CD14-positive monocyte (primary cell): ENCODE measurements around the gene FANCI. TPM values are rescaled to one million over a fixed set of nuclear protein-coding genes. Genes with fewer than 3 reads are reported as not detected.

Experiments used
- DNase-seq, 3 donors: peaks; one replicate each; pipeline ENCODE4 v3.0.0-alpha.2; 2011 to 2022
- H2AFZ ChIP-seq: 2 replicates; pipeline ENCODE4 v1.6.0; 2012; ENCODE audit warnings: mild to moderate bottlenecking, low read depth, low read length, inconsistent platforms; ENCODE audit not compliant: insufficient read depth, poor library complexity, severe bottlenecking
- H3K27ac ChIP-seq, 2 donors: 1 replicate in 1 of 2; 2 replicates in 1 of 2; pipeline ENCODE4 v1.5.1; 2012 to 2013; ENCODE audit warnings: low read length in 2 of 2, control low read depth in 1 of 2, inconsistent platforms in 1 of 2, low read depth in 1 of 2, mild to moderate bottlenecking in 1 of 2
- H3K27me3 ChIP-seq, 2 donors: one replicate each; pipeline versions ENCODE4 v1.6.0 to v1.6.1; 2011 to 2013; ENCODE audit warnings: low read length in 2 of 2; ENCODE audit not compliant: control insufficient read depth in 2 of 2, insufficient read depth in 2 of 2
- H3K36me3 ChIP-seq, 2 donors: replicated peaks in 1 of 2; 1 replicate in 1 of 2; 2 replicates in 1 of 2; pipeline versions ENCODE4 v1.5.1 to v1.6.1; 2012 to 2013; ENCODE audit warnings: low read length in 2 of 2, control low read depth in 1 of 2, inconsistent platforms in 1 of 2, mild to moderate bottlenecking in 1 of 2; ENCODE audit not compliant: insufficient read depth in 2 of 2, control insufficient read depth in 1 of 2
- H3K4me1 ChIP-seq, 2 donors: 1 replicate in 1 of 2; 2 replicates in 1 of 2; pipeline versions ENCODE4 v1.5.1 to v1.6.1; 2012 to 2013; ENCODE audit warnings: low read length in 2 of 2, control low read depth in 1 of 2, inconsistent platforms in 1 of 2, mild to moderate bottlenecking in 1 of 2, moderate library complexity in 1 of 2; ENCODE audit not compliant: insufficient read depth in 2 of 2, control insufficient read depth in 1 of 2
- H3K4me2 ChIP-seq: replicated peaks from 2 replicates; pipeline ENCODE3; 2012; ENCODE audit warnings: low read length, moderate library complexity, mild to moderate bottlenecking; ENCODE audit not compliant: poor library complexity, severe bottlenecking; ENCODE audit errors: extremely low read depth
- H3K4me3 ChIP-seq, 3 experiments: fragments of 200-600 bp in 1 of 3; sonication (generic) in 1 of 3; replicated peaks in 1 of 3; 1 replicate in 2 of 3; 2 replicates in 1 of 3; pipeline ENCODE4 v1.5.1; 2011 to 2013; ENCODE audit warnings: low read length in 3 of 3, mild to moderate bottlenecking in 3 of 3, control low read depth in 2 of 3, low read depth in 2 of 3, inconsistent platforms in 1 of 3, moderate library complexity in 1 of 3
- H3K79me2 ChIP-seq: 2 replicates; pipeline ENCODE4 v1.6.0; 2012; ENCODE audit warnings: mild to moderate bottlenecking, control low read depth, inconsistent platforms, low read length, moderate library complexity; ENCODE audit not compliant: insufficient read depth
- H3K9ac ChIP-seq: 2 replicates; pipeline ENCODE4 v1.6.0; 2017; ENCODE audit warnings: low read length, mild to moderate bottlenecking; ENCODE audit not compliant: insufficient read depth, poor library complexity, severe bottlenecking
- H3K9me3 ChIP-seq, 2 donors: replicated peaks in 1 of 2; 1 replicate in 1 of 2; 2 replicates in 1 of 2; pipeline versions ENCODE4 v1.5.1 to v1.6.1; 2012 to 2013; ENCODE audit warnings: low read length in 2 of 2, control low read depth in 1 of 2; ENCODE audit not compliant: control insufficient read depth in 1 of 2, insufficient read depth in 1 of 2
- H4K20me1 ChIP-seq: 2 replicates; pipeline ENCODE4 v1.6.0; 2012; ENCODE audit warnings: mild to moderate bottlenecking, low read length, control low read depth, moderate library complexity; ENCODE audit not compliant: insufficient read depth
- H3K27ac Mint-ChIP-seq, 7 donors: one replicate each; pipeline ENCODE4 v1.8.0; 2020; ENCODE audit warnings: mild to moderate bottlenecking in 7 of 7, mixed read lengths in 7 of 7, moderate library complexity in 6 of 7, inconsistent platforms in 2 of 7
- H3K27me3 Mint-ChIP-seq, 3 donors: one replicate each; pipeline ENCODE4 v1.8.0; 2021 to 2022; ENCODE audit warnings: low read depth in 3 of 3, mild to moderate bottlenecking in 3 of 3, mixed read lengths in 3 of 3, moderate library complexity in 3 of 3, inconsistent platforms in 1 of 3
- H3K36me3 Mint-ChIP-seq, 2 donors: one replicate each; pipeline ENCODE4 v1.8.0; 2020; ENCODE audit warnings: mixed read lengths in 2 of 2, inconsistent platforms in 1 of 2, mild to moderate bottlenecking in 1 of 2
- H3K4me1 Mint-ChIP-seq: one replicate; pipeline ENCODE4 v1.8.0; 2020; ENCODE audit warnings: mild to moderate bottlenecking, mixed read lengths
- H3K4me3 Mint-ChIP-seq, 2 donors: one replicate each; pipeline ENCODE4 v1.8.0; 2020; ENCODE audit warnings: mild to moderate bottlenecking in 2 of 2, mixed read lengths in 2 of 2, moderate library complexity in 1 of 2
- H3K9me3 Mint-ChIP-seq, 7 donors: one replicate each; pipeline ENCODE4 v1.8.0; 2020 to 2022; ENCODE audit warnings: mixed read lengths in 7 of 7, mild to moderate bottlenecking in 6 of 7, moderate library complexity in 6 of 7, inconsistent platforms in 2 of 7
- WGBS: methylation state at CpG from one replicate; pipeline ENCODE4 v1.1.5; 2013; ENCODE audit warnings: missing lambda C conversion rate; ENCODE audit not compliant: insufficient coverage; 5-methylcytosine and 5-hydroxymethylcytosine counted together
- intact Hi-C, 2 donors: fragments of 100-400 bp; cut with micrococcal nuclease; formaldehyde crosslinking; loops; one replicate each; pipeline versions ENCODE4 v1.15.0 to v1.15.1; 2023
- polyA plus RNA-seq, 3 donors: library from polyadenylated mRNA; depleted of rRNA in 1 of 3; unstranded in 2 of 3; stranded (reverse) in 1 of 3; fragments of 300-500 nt in 2 of 3; fragments of >200 nt in 1 of 3; fragmentation: Illumina TruSeq in 2 of 3; gene quantifications; 1 replicate in 2 of 3; 2 replicates in 1 of 3; pipeline ENCODE4 v1.2.3, GENCODE V29; 2012 to 2021
- TF ChIP-seq, protein P1 (sequence below): fragments of 200-600 bp; IDR thresholded peaks from one replicate; pipeline ENCODE4 v1.8.0; 2022; ENCODE audit warnings: antibody characterized with exemption, mild to moderate bottlenecking

FANCI gene
- polyA plus RNA-seq, 3 donors: 1.4 to 2.6 (median 1.5) TPM

DNA sequence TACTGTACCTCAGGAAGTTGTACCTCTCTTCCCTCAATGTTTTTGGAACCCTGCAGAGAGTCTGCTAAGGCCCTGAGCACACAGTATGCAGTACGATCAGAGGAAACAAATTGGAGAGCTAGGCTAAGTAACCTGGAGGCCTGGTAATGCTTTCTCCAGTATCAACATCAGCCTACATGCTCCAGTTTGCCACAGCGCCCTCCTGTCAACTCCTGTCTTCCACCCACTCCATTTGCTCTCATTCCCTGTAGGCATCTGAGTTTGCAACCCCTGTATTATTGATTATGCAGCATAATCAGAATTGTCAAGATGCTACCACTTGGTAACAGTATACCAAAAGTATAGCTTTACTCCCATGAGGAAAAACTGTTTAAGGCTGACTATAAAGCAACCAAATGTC lies 76.4 kb downstream of the FANCI start:
- WGBS: 100% methylated on average over 2 of the region's 2 CpGs
- Mint-ChIP-seq H3K36me3 (peaks cover 93 to 97% of the 10 kb centered on the region in 2 donors), H3K27me3 (no peaks in the 10 kb centered on the region), H3K9me3 (no peaks in the 10 kb centered on the region), H3K4me1 (no peaks in the 10 kb centered on the region), H3K27ac (no peak overlapping the region), H3K4me3 (no peak overlapping the region)
- TF ChIP-seq, protein P1, sequence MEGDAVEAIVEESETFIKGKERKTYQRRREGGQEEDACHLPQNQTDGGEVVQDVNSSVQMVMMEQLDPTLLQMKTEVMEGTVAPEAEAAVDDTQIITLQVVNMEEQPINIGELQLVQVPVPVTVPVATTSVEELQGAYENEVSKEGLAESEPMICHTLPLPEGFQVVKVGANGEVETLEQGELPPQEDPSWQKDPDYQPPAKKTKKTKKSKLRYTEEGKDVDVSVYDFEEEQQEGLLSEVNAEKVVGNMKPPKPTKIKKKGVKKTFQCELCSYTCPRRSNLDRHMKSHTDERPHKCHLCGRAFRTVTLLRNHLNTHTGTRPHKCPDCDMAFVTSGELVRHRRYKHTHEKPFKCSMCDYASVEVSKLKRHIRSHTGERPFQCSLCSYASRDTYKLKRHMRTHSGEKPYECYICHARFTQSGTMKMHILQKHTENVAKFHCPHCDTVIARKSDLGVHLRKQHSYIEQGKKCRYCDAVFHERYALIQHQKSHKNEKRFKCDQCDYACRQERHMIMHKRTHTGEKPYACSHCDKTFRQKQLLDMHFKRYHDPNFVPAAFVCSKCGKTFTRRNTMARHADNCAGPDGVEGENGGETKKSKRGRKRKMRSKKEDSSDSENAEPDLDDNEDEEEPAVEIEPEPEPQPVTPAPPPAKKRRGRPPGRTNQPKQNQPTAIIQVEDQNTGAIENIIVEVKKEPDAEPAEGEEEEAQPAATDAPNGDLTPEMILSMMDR: no peak
- Histone ChIP-seq H3K27me3 (no peaks in the 10 kb centered on the region), H3K27ac (no peak overlapping the region), H4K20me1 (peaks cover 88% of the 10 kb centered on the region), H3K79me2 (peaks cover 6% of the 10 kb centered on the region), H3K4me3 (no peak overlapping the region), H2AFZ (no peak overlapping the region), H3K4me2 (no peak overlapping the region), H3K36me3 (peaks cover 100% of the 10 kb centered on the region in 2 donors), H3K4me1 (no peaks in the 10 kb centered on the region), H3K9me3 (no peaks in the 10 kb centered on the region), H3K9ac (no peak overlapping the region)
- intact Hi-C loops: no loop called here
- DNase-seq: no peak

DNA sequence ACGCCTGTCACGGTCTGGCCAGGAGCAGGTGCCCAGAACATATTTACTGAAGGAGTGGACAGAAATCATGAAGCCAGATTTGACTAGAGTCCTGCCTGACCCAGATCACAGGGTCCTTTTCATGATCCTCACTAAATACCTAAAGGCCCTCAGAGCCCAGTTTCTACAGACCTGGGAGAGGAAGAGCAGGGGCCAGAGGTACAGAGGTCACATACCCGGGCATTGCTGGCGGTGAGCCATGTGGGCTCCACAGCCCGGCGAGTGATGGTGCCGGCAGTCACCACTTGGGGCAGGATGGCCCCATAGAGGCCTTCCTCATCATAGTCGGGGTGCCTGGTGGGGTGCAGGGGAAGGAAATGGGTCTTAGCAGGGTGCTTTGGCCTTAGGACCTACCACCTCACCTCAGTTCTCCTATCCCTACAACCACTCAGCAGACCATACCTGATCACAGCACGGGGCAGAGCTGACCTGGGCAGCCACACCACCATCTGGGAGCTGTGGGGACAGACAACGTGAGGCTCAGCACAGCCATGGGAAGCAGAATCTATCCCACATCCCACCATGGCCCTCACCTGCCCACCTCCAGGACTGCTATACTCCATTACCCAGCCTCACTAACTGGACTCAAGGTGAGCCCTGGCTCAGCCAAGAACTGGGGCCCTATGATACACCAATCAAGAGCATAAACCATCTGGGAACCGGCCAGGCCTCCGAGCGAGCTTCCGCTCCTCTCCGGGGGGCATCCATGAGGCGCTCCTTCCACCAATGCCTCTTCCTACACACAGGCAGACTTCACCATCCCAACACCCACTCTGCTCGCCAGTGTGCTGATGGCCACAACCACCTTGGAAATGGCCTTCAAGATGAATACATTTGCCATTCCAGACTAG lies 78.0 kb downstream of the FANCI start:
- TF ChIP-seq, protein P1: no peak
- H3K4me3 ChIP-seq: no peak overlapping the region
- intact Hi-C loops: no loop called here
- H3K4me1 ChIP-seq: no peaks in the 10 kb centered on the region
- no peak for DNase-seq
- H3K4me2 ChIP-seq: no peak overlapping the region
- no peaks in the 10 kb centered on the region for H3K9me3 Mint-ChIP-seq
- no peak overlapping the region for H3K27ac ChIP-seq
- H3K36me3 Mint-ChIP-seq: peaks cover 95 to 97% of the 10 kb centered on the region in 2 donors
- peaks cover 100% of the 10 kb centered on the region in 2 donors for H3K36me3 ChIP-seq
- 88% methylated on average over 13 of the region's 17 CpGs for WGBS
- H3K79me2 ChIP-seq: peaks cover 11% of the 10 kb centered on the region
- H3K27ac Mint-ChIP-seq: peak overlapping the region in 2 of 7 donors; percentile 33 to 41
- no peak overlapping the region for H3K9ac ChIP-seq
- H4K20me1 ChIP-seq: peaks cover 90% of the 10 kb centered on the region
- H3K4me3 Mint-ChIP-seq: no peak overlapping the region
- H3K9me3 ChIP-seq: no peaks in the 10 kb centered on the region
- no peaks in the 10 kb centered on the region for H3K27me3 ChIP-seq
- peaks cover 0 to under 1% (median 0%) of the 10 kb centered on the region in 3 donors for H3K27me3 Mint-ChIP-seq
- no peak overlapping the region for H2AFZ ChIP-seq
- H3K4me1 Mint-ChIP-seq: no peaks in the 10 kb centered on the region
